Duodenal mucosa (tissue), 2 donors: Measurements from ENCODE around the gene ZDHHC1.
A peak's percentile ranks its signal among the peaks of the same experiment; 100 is the strongest.

Experiments used
- H3K27ac ChIP-seq: one replicate; pipeline ENCODE4 v1.7.0; 2013; ENCODE audit warnings: low read depth, low read length
- H3K27me3 ChIP-seq, 2 donors: one replicate each; pipeline ENCODE4 v1.7.0; 2013; ENCODE audit warnings: low read length in 2 of 2, control low read depth in 1 of 2; ENCODE audit not compliant: insufficient read depth in 2 of 2, control insufficient read depth in 1 of 2
- H3K36me3 ChIP-seq, 2 donors: one replicate each; pipeline ENCODE4 v1.7.0; 2013; ENCODE audit warnings: low read length in 2 of 2, control low read depth in 1 of 2; ENCODE audit not compliant: insufficient read depth in 2 of 2, control insufficient read depth in 1 of 2
- H3K4me1 ChIP-seq, 2 donors: one replicate each; pipeline ENCODE4 v1.7.0; 2013; ENCODE audit warnings: low read length in 2 of 2, control low read depth in 1 of 2; ENCODE audit not compliant: insufficient read depth in 2 of 2, control insufficient read depth in 1 of 2
- H3K4me3 ChIP-seq, 2 donors: one replicate each; pipeline ENCODE4 v1.7.0; 2013; ENCODE audit warnings: low read length in 2 of 2, low read depth in 1 of 2
- H3K9ac ChIP-seq, 2 donors: one replicate each; pipeline ENCODE4 v1.7.0; 2013; ENCODE audit warnings: low read length in 2 of 2, low read depth in 1 of 2
- H3K9me3 ChIP-seq, 2 donors: one replicate each; pipeline ENCODE4 v1.7.0; 2013; ENCODE audit warnings: low read length in 2 of 2, control low read depth in 1 of 2; ENCODE audit not compliant: control insufficient read depth in 1 of 2

The ZDHHC1 gene

GRCh38 chr16:67449336-67449735 lies 33.1 kb upstream of the ZDHHC1 start:
- Histone ChIP-seq H3K4me3 (no peak overlapping the region), H3K36me3 (peaks cover 12 to 55% of the 10 kb centered on the region in 2 donors), H3K27me3 (no peaks in the 10 kb centered on the region), H3K27ac (no peak overlapping the region), H3K9me3 (no peaks in the 10 kb centered on the region), H3K4me1 (peaks cover 97 to 98% of the 10 kb centered on the region in 2 donors), H3K9ac (peak overlapping the region; percentile 41 to 47)

- no peaks in the 10 kb centered on the region for H3K9me3 ChIP-seq
- peak overlapping the region; percentile 41 to 47 for H3K9ac ChIP-seq
- H3K4me3 ChIP-seq: peak overlapping the region in 1 of 2 donors; percentile 10
- H3K4me1 ChIP-seq: peaks cover 97 to 98% of the 10 kb centered on the region in 2 donors
- H3K27ac ChIP-seq: peak overlapping the region; percentile 47
- H3K36me3 ChIP-seq: peaks cover 12 to 62% of the 10 kb centered on the region in 2 donors
- H3K27me3 ChIP-seq: no peaks in the 10 kb centered on the region
Observed at GRCh38 chr16:67448580-67448979, 32.3 kb upstream of the ZDHHC1 start.

DNA sequence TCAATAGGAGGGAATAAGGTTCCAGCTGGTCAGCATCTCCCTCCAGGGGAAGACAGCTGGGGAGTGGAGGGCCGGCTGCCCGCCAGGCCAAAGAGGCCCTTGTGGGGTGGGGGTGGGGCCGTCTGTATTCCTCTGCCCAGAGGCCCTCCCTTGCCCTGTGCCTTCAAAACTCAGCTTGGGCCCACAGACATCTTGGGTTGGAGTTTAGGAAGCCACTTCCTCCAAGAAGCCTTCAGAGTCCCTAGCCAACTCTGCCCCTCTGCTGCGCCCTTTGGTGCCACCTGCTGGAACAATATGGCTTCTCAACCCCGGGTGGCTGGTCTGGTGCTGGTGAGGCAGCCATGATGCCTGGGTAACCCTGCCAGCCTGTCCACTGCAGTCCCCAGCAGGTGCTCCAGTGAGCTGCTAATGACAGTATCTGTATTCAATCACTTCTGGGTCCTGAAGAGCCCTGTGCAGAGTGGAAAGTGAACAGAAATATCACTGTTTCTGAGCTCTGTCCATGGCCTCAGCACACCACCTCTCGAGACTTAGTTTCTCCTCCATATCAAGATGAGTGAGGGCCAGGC lies 31.3 kb upstream of the ZDHHC1 start:
- H3K36me3 ChIP-seq: peaks cover 9 to 61% of the 10 kb centered on the region in 2 donors
- peak overlapping the region; percentile 55 for H3K27ac ChIP-seq
- H3K27me3 ChIP-seq: no peaks in the 10 kb centered on the region

DNA sequence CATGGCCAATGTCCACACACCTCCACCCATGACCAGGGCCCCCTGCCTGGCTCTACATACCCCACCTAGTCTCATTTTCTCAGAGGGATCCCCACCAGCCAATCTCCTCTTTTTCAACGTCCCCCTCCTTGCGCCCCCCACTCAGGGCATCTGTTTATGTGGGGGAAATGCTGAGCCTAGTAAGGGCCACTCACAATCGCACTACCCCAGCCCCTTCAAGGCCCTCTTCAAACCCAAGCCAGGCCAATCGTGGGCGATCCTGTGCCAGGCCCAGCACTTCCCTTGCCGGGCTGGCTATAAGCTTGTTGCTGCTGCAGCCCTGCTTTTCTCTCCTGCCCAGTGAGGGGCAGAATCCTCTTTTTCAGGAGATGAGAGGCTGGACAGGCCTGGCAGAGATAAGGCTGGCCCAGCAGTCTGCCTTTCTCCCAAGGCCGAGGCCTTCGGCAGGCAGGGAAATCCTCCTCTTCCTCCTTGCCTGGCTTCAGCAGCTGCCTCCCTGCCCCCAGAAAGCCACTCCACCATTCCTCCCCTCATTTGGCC lies 30.8 kb upstream of the ZDHHC1 start:
- Histone ChIP-seq H3K9ac (peak overlapping the region; percentile 55 to 62), H3K4me1 (peaks cover 95 to 97% of the 10 kb centered on the region in 2 donors), H3K9me3 (no peaks in the 10 kb centered on the region), H3K27ac (peak overlapping the region; percentile 55), H3K4me3 (peak overlapping the region in 1 of 2 donors; percentile 1), H3K36me3 (peaks cover 9 to 60% of the 10 kb centered on the region in 2 donors), H3K27me3 (no peaks in the 10 kb centered on the region)

More for the DNA sequence above, 31.3 kb upstream of the ZDHHC1 start:
- Histone ChIP-seq H3K9me3 (no peaks in the 10 kb centered on the region), H3K4me3 (peak overlapping the region; percentile 1 to 2), H3K4me1 (peaks cover 95 to 98% of the 10 kb centered on the region in 2 donors), H3K9ac (peak overlapping the region; percentile 55 to 62)

DNA sequence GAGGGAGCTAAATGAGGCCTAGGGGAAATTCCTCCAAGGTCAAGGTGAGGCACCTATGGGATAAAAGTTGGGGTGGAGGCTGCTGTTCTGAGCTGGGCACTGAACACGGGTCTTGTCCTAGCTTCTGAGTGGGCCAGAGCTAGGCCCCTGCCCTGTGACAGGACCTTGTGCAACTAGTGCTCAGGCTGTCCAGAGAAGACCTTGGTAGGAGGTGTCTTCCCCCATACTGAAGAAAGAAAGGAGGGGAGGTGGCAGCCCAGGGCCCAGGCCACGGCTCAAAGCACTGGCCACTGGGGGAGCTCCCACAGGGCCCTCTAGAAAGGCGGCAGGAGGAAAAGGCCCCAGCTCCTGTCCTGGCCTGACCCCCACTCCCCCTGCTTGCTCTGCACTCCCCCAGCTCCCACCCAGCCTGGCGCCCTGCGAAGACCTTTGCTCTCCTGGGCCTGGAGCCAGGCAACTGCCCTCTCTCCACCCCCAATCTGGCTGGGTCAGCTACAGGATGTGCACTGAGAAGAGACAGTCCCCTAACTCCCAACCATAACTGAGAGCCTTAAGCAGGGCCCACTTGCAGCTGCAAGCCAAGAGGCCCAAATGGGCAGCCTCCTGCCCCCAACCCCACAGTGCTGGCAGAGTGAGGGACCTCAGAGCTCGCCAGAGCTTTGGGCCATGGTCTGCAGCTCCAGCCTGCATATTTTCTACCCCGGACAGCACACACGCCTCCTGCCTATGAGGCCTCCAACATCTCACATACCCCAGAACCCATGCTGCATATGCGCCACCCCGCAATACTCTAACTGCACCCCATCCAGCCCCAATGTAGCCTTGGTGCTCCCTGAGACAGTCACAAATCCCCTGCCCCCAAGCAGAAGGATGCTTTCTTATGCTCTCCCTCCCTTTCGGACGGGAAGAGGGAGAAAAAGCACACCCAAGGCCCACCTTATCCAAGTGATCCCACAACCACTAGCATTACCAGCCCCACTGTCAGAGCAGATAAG lies 29.9 kb upstream of the ZDHHC1 start:
- Histone ChIP-seq H3K9me3 (no peaks in the 10 kb centered on the region), H3K4me3 (peak overlapping the region in 1 of 2 donors; percentile 1), H3K27me3 (no peaks in the 10 kb centered on the region), H3K4me1 (peaks cover 94 to 95% of the 10 kb centered on the region in 2 donors), H3K36me3 (peaks cover 9 to 55% of the 10 kb centered on the region in 2 donors), H3K27ac (peak overlapping the region; percentile 13), H3K9ac (peak overlapping the region; percentile 62 to 68)

DNA sequence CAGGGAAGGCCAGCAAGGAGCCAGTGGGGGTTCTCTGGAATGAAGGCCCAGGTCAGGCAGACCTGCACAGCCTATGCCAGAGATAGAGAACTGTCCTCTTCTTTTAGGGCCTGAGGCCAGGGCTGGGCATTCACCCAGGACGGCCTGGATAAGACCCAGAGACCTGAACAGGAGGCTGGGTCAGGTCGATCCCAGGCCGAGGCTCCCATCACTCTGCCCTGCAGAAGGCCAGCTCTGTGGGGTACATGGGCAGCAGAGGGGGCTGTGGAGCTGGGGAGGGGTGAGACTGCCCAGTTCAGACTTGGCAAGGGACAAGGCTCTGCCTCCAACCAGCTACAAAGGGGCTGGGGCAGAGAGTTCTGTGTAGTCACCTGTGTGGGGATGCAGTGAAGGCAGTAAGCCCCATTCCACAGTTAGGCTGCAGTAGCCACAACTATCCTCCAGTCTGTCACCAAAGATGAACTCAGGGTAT lies 29.2 kb upstream of the ZDHHC1 start:
- Histone ChIP-seq H3K27ac (peak overlapping the region; percentile 13), H3K9me3 (no peaks in the 10 kb centered on the region), H3K4me3 (peak overlapping the region in 1 of 2 donors; percentile 1), H3K36me3 (peaks cover 11 to 51% of the 10 kb centered on the region in 2 donors), H3K27me3 (no peaks in the 10 kb centered on the region), H3K9ac (peak overlapping the region; percentile 62 to 68), H3K4me1 (peaks cover 94% of the 10 kb centered on the region in 2 donors)

- H3K9me3 ChIP-seq: no peaks in the 10 kb centered on the region
- no peak overlapping the region for H3K4me3 ChIP-seq
- H3K9ac ChIP-seq: peak overlapping the region; percentile 62 to 68
- H3K27ac ChIP-seq: no peak overlapping the region
- peaks cover 95 to 96% of the 10 kb centered on the region in 2 donors for H3K4me1 ChIP-seq
- H3K36me3 ChIP-seq: peaks cover 13 to 47% of the 10 kb centered on the region in 2 donors
- no peaks in the 10 kb centered on the region for H3K27me3 ChIP-seq
Observed at GRCh38 chr16:67445126-67445426, 28.8 kb upstream of the ZDHHC1 start.

- Histone ChIP-seq H3K4me3 (no peak overlapping the region), H3K36me3 (peaks cover 13 to 43% of the 10 kb centered on the region in 2 donors), H3K4me1 (peaks cover 90% of the 10 kb centered on the region in 2 donors), H3K9me3 (no peaks in the 10 kb centered on the region), H3K27ac (no peak overlapping the region), H3K9ac (peak overlapping the region; percentile 34 to 68), H3K27me3 (no peaks in the 10 kb centered on the region)
Observed at GRCh38 chr16:67444259-67445125, 28.2 kb upstream of the ZDHHC1 start.

- H3K9me3 ChIP-seq: no peaks in the 10 kb centered on the region
- peaks cover 23 to 51% of the 10 kb centered on the region in 2 donors for H3K36me3 ChIP-seq
- no peak overlapping the region for H3K4me3 ChIP-seq
- no peak overlapping the region for H3K27ac ChIP-seq
- peaks cover 78% of the 10 kb centered on the region in 2 donors for H3K4me1 ChIP-seq
- peak overlapping the region; percentile 8 to 43 for H3K9ac ChIP-seq
- H3K27me3 ChIP-seq: no peaks in the 10 kb centered on the region
Observed at GRCh38 chr16:67443265-67443664, 27.0 kb upstream of the ZDHHC1 start.
